ENCODE measurements around the gene BRCA1. TPM values are rescaled to one million over a fixed set of nuclear protein-coding genes. Genes with fewer than 3 reads are reported as not detected.

The BRCA1 gene
- total RNA-seq, 1 experiment from 2014 or later, result 44.1 TPM

- TF ChIP-seq RAD21 (IDR thresholded peaks at IDR 0.05; ENCODE audit: low read depth), result no peak
- no peak for TF ChIP-seq ZNF274 (IDR thresholded peaks at IDR 0.05; ENCODE audit: low read depth, low read length)
- TF ChIP-seq JUND (IDR thresholded peaks at IDR 0.05), result no peak
- TF ChIP-seq ZBTB33 (IDR thresholded peaks at IDR 0.05; ENCODE audit: extremely low read depth, insufficient replicate concordance, low read length), result no peak
- no peaks in the 10 kb centered on the region for H3K9me3 ChIP-seq (ENCODE audit: control insufficient read depth in 1 of 2, insufficient read depth in 1 of 2, low read depth in 1 of 2, low read length in 2 of 2)
- H3K79me2 ChIP-seq (ENCODE audit: insufficient read depth, low read length), result no peaks in the 10 kb centered on the region
- no peak overlapping the region for H3K27ac ChIP-seq (ENCODE audit: low read depth, low read length)
- ATAC-seq (no peak), DNase-seq (ENCODE audit: low read depth, low spot score) (no peak)
- BruUV-seq (replicated peaks), result no TSS peak
- ChIA-PET CTCF (no interaction called here), POLR2A (no interaction called here), RAD21 (ENCODE audit: low non-redundant PET in 1 of 2, low total read pairs in 2 of 2, uncharacterized antibody in 2 of 2, unreplicated experiment in 2 of 2) (no interaction called here)
- intact Hi-C loops (cut with micrococcal nuclease), result no loop called here
- H3K9me2 ChIP-seq (ENCODE audit: insufficient read depth), result no peaks in the 10 kb centered on the region
- H3K4me2 ChIP-seq (ENCODE audit: low read length), result no peak overlapping the region
- H4K20me1 ChIP-seq (ENCODE audit: insufficient read depth), result no peaks in the 10 kb centered on the region
- no peak overlapping the region for H3K9ac ChIP-seq (ENCODE audit: low read length)
- no peak overlapping the region for H3K4me3 ChIP-seq (replicated peaks in 1 of 2; ENCODE audit: low read depth in 1 of 2, low read length in 2 of 2)
- H3K4me1 ChIP-seq (ENCODE audit: control insufficient read depth in 1 of 2, insufficient read depth in 2 of 2, low read length in 2 of 2), result no peaks in the 10 kb centered on the region
- no peak overlapping the region for H2AFZ ChIP-seq (ENCODE audit: low read depth, low read length, poor library complexity, severe bottlenecking)
- H3K27me3 ChIP-seq (ENCODE audit: insufficient read depth, low read length), result no peaks in the 10 kb centered on the region
- peaks cover 12 to 19% of the 10 kb centered on the region in 2 experiments; a peak in 3 of 4 replicates for H3K36me3 ChIP-seq (ENCODE audit: control insufficient read depth in 1 of 2, insufficient read depth in 2 of 2, low read length in 2 of 2)
Measured at GRCh38 chr17:43105146-43105545, 20.0 kb downstream of the BRCA1 start.

GRCh38 chr17:43104665-43105064 lies 20.5 kb downstream of the BRCA1 start:
- ATAC-seq, result no peak
- no TSS peak for BruUV-seq (replicated peaks)

More at GRCh38 chr17:43104665-43105064, 20.5 kb downstream of the BRCA1 start:
- no peak overlapping the region for H3K27ac ChIP-seq (ENCODE audit: low read depth, low read length)
- H3K9me3 ChIP-seq (ENCODE audit: control insufficient read depth in 1 of 2, insufficient read depth in 1 of 2, low read depth in 1 of 2, low read length in 2 of 2), result no peaks in the 10 kb centered on the region
- H3K9me2 ChIP-seq (ENCODE audit: insufficient read depth), result no peaks in the 10 kb centered on the region
- ChIA-PET POLR2A (no interaction called here), RAD21 (ENCODE audit: low non-redundant PET in 1 of 2, low total read pairs in 2 of 2, uncharacterized antibody in 2 of 2, unreplicated experiment in 2 of 2) (no interaction called here), CTCF (no interaction called here)
- DNase-seq (ENCODE audit: low read depth, low spot score), result no peak
- TF ChIP-seq ATF3 (IDR thresholded peaks at IDR 0.05) (no peak), TCF7L2 (IDR thresholded peaks at IDR 0.05; ENCODE audit: borderline replicate concordance, extremely low read depth, insufficient read depth, insufficient read length) (no peak), ZNF274 (IDR thresholded peaks at IDR 0.05; ENCODE audit: low read depth, low read length) (no peak), MAX (IDR thresholded peaks at IDR 0.05) (no peak), EGR1 (IDR thresholded peaks at IDR 0.05; ENCODE audit: low read depth) (no peak), ELF1 (IDR thresholded peaks at IDR 0.05; ENCODE audit: borderline replicate concordance, low read depth) (no peak), CTCF (IDR thresholded peaks at IDR 0.05 in 2 of 3, conservative IDR thresholded peaks at IDR 0.05 in 1 of 3; ENCODE audit: borderline replicate concordance in 1 of 3, insufficient read depth in 1 of 3, low read depth in 2 of 3, low read length in 2 of 3) (no peak), FOSL1 (IDR thresholded peaks at IDR 0.05; ENCODE audit: low read depth) (no peak), POLR2A (IDR thresholded peaks at IDR 0.05; ENCODE audit: borderline replicate concordance, extremely low read depth, insufficient read depth, insufficient read length) (no peak), CEBPB (IDR thresholded peaks at IDR 0.05; ENCODE audit: low read depth) (no peak), EZH2phosphoT487 (IDR thresholded peaks at IDR 0.05; ENCODE audit: borderline replicate concordance) (no peak), SP1 (IDR thresholded peaks at IDR 0.05; ENCODE audit: low read depth) (no peak)
- H3K27me3 ChIP-seq (ENCODE audit: insufficient read depth, low read length), result no peaks in the 10 kb centered on the region
- no peaks in the 10 kb centered on the region for H4K20me1 ChIP-seq (ENCODE audit: insufficient read depth)
- no peaks in the 10 kb centered on the region for H3K4me1 ChIP-seq (ENCODE audit: control insufficient read depth in 1 of 2, insufficient read depth in 2 of 2, low read length in 2 of 2)
- no peak overlapping the region for H3K4me3 ChIP-seq (replicated peaks in 1 of 2; ENCODE audit: low read depth in 1 of 2, low read length in 2 of 2)
- intact Hi-C loops (cut with micrococcal nuclease), result no loop called here
- H3K79me2 ChIP-seq (ENCODE audit: insufficient read depth, low read length), result no peaks in the 10 kb centered on the region
- H3K9ac ChIP-seq (ENCODE audit: low read length), result no peak overlapping the region
- peaks cover 16 to 24% of the 10 kb centered on the region in 2 experiments; a peak in 3 of 4 replicates for H3K36me3 ChIP-seq (ENCODE audit: control insufficient read depth in 1 of 2, insufficient read depth in 2 of 2, low read length in 2 of 2)
- no peak overlapping the region for H3K4me2 ChIP-seq (ENCODE audit: low read length)
- H2AFZ ChIP-seq (ENCODE audit: low read depth, low read length, poor library complexity, severe bottlenecking), result no peak overlapping the region
